Measurements from ENCODE around the gene SH3BP1. TPM values are rescaled to one million over a fixed set of nuclear protein-coding genes. Genes with fewer than 3 reads are reported as not detected.

Gene SH3BP1
- total and polyA plus RNA-seq, 8 donors, result 1.6 to 135 (median 9.5) TPM; not detected in 1

DNA sequence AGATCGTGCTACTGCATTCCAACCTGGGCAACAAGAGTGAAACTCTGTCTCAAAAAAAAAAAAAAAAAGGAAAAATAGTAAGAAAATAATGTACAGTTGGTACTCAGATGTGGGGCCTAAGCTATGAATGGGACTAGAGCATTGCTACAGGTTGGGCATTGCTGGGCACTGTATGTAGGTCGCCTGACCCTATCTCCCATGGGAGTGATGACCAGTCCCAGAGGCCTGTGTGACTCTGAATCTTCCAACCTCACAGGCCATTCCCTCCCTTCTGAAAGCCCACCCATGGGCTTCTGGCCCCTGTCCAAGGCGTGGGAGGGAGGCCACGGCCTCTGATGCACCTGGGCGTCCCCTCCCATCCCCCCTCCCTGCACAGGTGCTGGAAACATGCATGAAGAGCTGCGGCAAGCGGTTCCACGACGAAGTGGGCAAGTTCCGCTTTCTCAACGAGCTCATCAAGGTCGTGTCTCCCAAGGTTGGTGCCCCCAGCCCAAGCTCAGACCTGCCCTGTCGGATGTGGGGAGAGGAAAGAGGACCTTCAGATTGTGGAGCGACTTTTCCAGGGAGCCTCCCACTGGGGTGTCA is 21.3 kb upstream of the SH3BP1 start:
- H3K36me3 ChIP-seq, result peaks cover 48 to 95% (median 93%) of the 10 kb centered on the region in 4 donors
- H3K27me3 ChIP-seq, result no peaks in the 10 kb centered on the region
- TF ChIP-seq POLR2A (IDR thresholded peaks at IDR 0.05), result no peak
- no peak for TF ChIP-seq EP300 (IDR thresholded peaks at IDR 0.05)
- intact Hi-C loops (cut with DNase I; ENCODE audit: low total_unique reads), result no loop called here
- no peak overlapping the region for H3K4me3 ChIP-seq
- 86 to 93% (median 91%) methylated on average over 14 of the region's 14 CpGs for WGBS, 5 donors
- peaks cover 3 to 13% (median 9%) of the 10 kb centered on the region in 4 donors for H3K4me1 ChIP-seq
- H3K9me3 ChIP-seq, result no peaks in the 10 kb centered on the region
- no peak overlapping the region for H3K27ac ChIP-seq
- no peak for DNase-seq

DNA sequence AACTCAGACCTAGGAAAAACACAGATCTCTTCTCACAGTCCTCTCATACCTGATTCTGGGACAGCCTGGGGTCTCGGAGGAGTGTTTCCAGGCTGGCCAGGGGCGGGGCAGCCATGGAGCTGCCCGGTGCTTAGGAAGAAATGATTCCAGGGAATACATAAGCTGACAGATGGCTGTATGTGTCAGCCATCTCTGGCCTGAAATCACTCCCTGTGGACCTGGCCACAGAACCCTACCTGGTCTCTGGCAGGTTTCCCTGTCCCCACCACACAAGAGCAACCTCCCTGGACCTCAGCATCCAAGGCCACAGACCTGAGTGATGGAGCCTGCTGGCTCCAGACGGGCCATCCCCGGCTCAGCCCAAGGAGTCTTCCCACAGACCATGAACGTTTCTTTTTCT is 20.8 kb upstream of the SH3BP1 start:
- no peak for DNase-seq
- 88 to 92% (median 91%) methylated on average over 6 of the region's 6 CpGs for WGBS, 5 donors
- no peak overlapping the region for H3K27ac ChIP-seq
- no peak overlapping the region for H3K4me3 ChIP-seq
- no peaks in the 10 kb centered on the region for H3K27me3 ChIP-seq
- TF ChIP-seq EP300 (IDR thresholded peaks at IDR 0.05) (no peak), POLR2A (IDR thresholded peaks at IDR 0.05) (no peak), POLR2AphosphoS5 (IDR thresholded peaks at IDR 0.05) (no peak)
- TF ChIP-seq, protein P1, sequence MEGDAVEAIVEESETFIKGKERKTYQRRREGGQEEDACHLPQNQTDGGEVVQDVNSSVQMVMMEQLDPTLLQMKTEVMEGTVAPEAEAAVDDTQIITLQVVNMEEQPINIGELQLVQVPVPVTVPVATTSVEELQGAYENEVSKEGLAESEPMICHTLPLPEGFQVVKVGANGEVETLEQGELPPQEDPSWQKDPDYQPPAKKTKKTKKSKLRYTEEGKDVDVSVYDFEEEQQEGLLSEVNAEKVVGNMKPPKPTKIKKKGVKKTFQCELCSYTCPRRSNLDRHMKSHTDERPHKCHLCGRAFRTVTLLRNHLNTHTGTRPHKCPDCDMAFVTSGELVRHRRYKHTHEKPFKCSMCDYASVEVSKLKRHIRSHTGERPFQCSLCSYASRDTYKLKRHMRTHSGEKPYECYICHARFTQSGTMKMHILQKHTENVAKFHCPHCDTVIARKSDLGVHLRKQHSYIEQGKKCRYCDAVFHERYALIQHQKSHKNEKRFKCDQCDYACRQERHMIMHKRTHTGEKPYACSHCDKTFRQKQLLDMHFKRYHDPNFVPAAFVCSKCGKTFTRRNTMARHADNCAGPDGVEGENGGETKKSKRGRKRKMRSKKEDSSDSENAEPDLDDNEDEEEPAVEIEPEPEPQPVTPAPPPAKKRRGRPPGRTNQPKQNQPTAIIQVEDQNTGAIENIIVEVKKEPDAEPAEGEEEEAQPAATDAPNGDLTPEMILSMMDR (IDR thresholded peaks at IDR 0.05), result no peak
- no peaks in the 10 kb centered on the region for H3K9me3 ChIP-seq
- intact Hi-C loops (cut with DNase I; ENCODE audit: low total_unique reads), result no loop called here
- H3K36me3 ChIP-seq, result peaks cover 48 to 100% (median 96%) of the 10 kb centered on the region in 4 donors
- H3K4me1 ChIP-seq, result peaks cover 2 to 13% (median 8%) of the 10 kb centered on the region in 4 donors

DNA sequence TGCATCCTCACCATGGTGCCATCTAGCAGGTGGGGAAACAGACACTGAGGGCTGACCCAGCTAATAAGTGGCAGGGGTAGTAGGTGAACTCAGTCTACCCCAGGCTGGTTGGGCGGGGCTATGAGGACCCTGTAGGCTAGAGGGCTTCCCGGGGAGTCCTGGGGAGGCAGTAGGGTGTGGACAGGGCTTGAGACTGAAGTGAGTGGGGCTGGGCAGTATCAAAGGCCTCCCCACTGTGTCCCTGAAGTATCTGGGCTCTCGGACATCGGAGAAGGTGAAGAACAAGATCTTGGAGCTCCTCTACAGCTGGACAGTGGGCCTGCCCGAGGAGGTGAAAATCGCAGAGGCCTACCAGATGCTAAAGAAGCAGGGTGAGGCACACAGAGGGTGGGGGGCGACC is 19.5 kb upstream of the SH3BP1 start:
- Histone ChIP-seq H3K27me3 (no peaks in the 10 kb centered on the region), H3K36me3 (peaks cover 48 to 99% (median 90%) of the 10 kb centered on the region in 4 donors), H3K4me1 (peaks cover 0 to 16% (median 13%) of the 10 kb centered on the region in 4 donors), H3K4me3 (no peak overlapping the region), H3K27ac (no peak overlapping the region), H3K9me3 (no peaks in the 10 kb centered on the region)
- 81 to 93% (median 90%) methylated on average over 7 of the region's 7 CpGs for WGBS, 5 donors
- intact Hi-C loops (cut with DNase I; ENCODE audit: low total_unique reads), result no loop called here
- TF ChIP-seq POLR2A (IDR thresholded peaks at IDR 0.05) (no peak), POLR2AphosphoS5 (IDR thresholded peaks at IDR 0.05) (no peak), EP300 (IDR thresholded peaks at IDR 0.05) (no peak)
- TF ChIP-seq, protein P1 (IDR thresholded peaks at IDR 0.05), result no peak
- no peak for DNase-seq

DNA sequence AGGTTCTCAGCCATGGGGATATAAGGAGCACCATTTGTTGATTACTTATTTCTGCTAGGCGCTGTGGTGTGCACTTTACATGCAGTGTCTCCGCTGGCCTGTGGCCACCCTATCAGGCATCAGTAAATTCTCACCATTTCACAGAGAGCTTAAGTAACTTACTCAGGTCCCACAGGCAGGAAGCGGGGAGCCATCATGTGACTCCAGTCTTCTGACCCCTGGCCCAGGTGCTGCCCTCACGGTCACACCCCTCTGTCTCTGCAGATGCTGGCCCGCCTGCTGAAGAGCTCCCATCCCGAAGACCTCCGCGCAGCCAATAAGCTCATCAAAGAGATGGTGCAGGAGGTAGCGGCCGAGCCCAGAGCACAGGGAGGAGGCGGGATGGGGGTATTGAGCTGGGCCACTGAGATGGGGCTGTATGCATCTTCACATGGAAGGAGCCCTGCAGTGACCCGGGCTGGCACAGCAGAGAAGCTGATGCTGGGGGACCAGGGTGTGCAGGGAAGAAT is 18.1 kb upstream of the SH3BP1 start:
- H3K27me3 ChIP-seq, result no peaks in the 10 kb centered on the region
- intact Hi-C loops (cut with DNase I; ENCODE audit: low total_unique reads), result no loop called here

More for the DNA sequence above, 18.1 kb upstream of the SH3BP1 start:
- DNase-seq, result no peak
- Histone ChIP-seq H3K27ac (no peak overlapping the region), H3K4me1 (peaks cover 9 to 31% (median 27%) of the 10 kb centered on the region in 4 donors), H3K36me3 (peaks cover 40 to 99% (median 88%) of the 10 kb centered on the region in 4 donors), H3K9me3 (no peaks in the 10 kb centered on the region), H3K4me3 (no peak overlapping the region)
- TF ChIP-seq POLR2AphosphoS5 (IDR thresholded peaks at IDR 0.05) (no peak), EP300 (IDR thresholded peaks at IDR 0.05) (no peak)
- TF ChIP-seq, protein P1 (IDR thresholded peaks at IDR 0.05), result no peak
- 90 to 96% (median 93%) methylated on average over 12 of the region's 12 CpGs for WGBS, 5 donors

Data from stomach (tissue), 9 donors.